Thyroid gland (tissue), 4 donors: Measurements from ENCODE around the gene WDR19. TPM values are rescaled to one million over a fixed set of nuclear protein-coding genes. Genes with fewer than 3 reads are reported as not detected.
"Not testable (repeated sequence)": the region's sequence is repeated elsewhere in the genome, so short reads cannot be mapped to it uniquely, and the experiment has no call there.

Experiments
- DNase-seq, 2 donors: peaks; one replicate each; pipeline ENCODE4 v3.0.0-alpha.2; 2019
- H3K27ac ChIP-seq, 3 donors: fragments of 200-600 bp; sonication (generic); 1 replicate in 2 of 3; 2 replicates in 1 of 3; pipeline ENCODE4 v1.5.1; 2016 to 2019; ENCODE audit warnings: mild to moderate bottlenecking in 1 of 3, moderate library complexity in 1 of 3
- H3K27me3 ChIP-seq: fragments of 200-600 bp; sonication (generic); one replicate; pipeline ENCODE4 v1.5.1; 2019
- H3K36me3 ChIP-seq, 2 donors: fragments of 200-600 bp; sonication (generic); one replicate each; pipeline ENCODE4 v1.5.1; 2016 to 2019
- H3K4me1 ChIP-seq, 2 donors: fragments of 200-600 bp; sonication (generic); one replicate each; pipeline ENCODE4 v1.5.1; 2017 to 2019
- H3K4me3 ChIP-seq, 3 donors: fragments of 200-600 bp; sonication (generic); replicated peaks in 1 of 3; 1 replicate in 2 of 3; 2 replicates in 1 of 3; pipeline ENCODE4 v1.5.1; 2016; ENCODE audit warnings: mild to moderate bottlenecking in 1 of 3
- H3K9me3 ChIP-seq: fragments of 200-600 bp; sonication (generic); one replicate; pipeline ENCODE4 v1.5.1; 2017
- CTCF ChIP-seq, 6 experiments: fragments of 200-600 bp in 3 of 6; fragments of 450-650 bp in 3 of 6; sonication (generic) in 3 of 6; IDR thresholded peaks; one replicate each; pipeline ENCODE4 v1.5.1; 2016 to 2019; ENCODE audit warnings: antibody characterized with exemption in 6 of 6, mild to moderate bottlenecking in 2 of 6, inconsistent platforms in 1 of 6, moderate library complexity in 1 of 6
- POLR2A ChIP-seq, 2 donors: fragments of 450-650 bp; IDR thresholded peaks; one replicate each; pipeline ENCODE4 v1.6.1; 2017; ENCODE audit warnings: antibody characterized with exemption in 2 of 2, mild to moderate bottlenecking in 2 of 2, moderate library complexity in 1 of 2
- WGBS, 2 donors: methylation state at CpG; one replicate each; pipeline ENCODE4 v1.1.5; 2017; 5-methylcytosine and 5-hydroxymethylcytosine counted together
- intact Hi-C: fragments of 100-400 bp; cut with DNase I; formaldehyde crosslinking; loops from one replicate; pipeline ENCODE4 v1.15.1; 2023
- total RNA-seq, 4 donors: library from RNA; depleted of rRNA; stranded (reverse); fragments of >200 nt; gene quantifications; one replicate each; pipeline ENCODE4 v1.2.3, GENCODE V29; 2016

WDR19 gene
- total RNA-seq, 4 donors from 2014 or later = 62.9 to 92.9 (median 82.0) TPM

DNA sequence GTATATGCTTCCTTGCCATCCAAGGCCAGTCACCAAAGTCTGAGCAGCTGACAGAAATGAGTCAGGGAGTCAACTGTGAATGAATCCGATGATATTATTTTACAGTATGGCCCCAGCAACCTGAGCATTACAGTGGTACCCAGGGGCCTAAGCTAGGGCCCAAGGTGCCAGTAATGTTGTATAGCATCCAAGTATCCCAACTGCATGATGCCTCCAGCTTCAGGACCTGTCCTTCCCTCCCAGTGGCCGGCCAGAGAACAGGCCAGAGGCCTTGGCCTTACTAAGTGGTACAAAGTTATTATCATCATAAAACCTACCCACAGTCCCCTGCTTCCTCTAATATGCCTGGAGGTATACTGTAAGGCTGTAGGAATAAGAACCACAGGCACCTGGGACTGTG, 103.9 kb downstream of the WDR19 start:
- H3K9me3 ChIP-seq = no peaks in the 10 kb centered on the region
- no peak for DNase-seq
- no peaks in the 10 kb centered on the region for H3K4me1 ChIP-seq
- no peak overlapping the region for H3K27ac ChIP-seq
- no peak for TF ChIP-seq CTCF (IDR thresholded peaks at IDR 0.05)
- no peak for TF ChIP-seq POLR2A (IDR thresholded peaks at IDR 0.05)
- WGBS, 2 donors = 94 to 95% methylated on average over 2 of the region's 2 CpGs
- no peaks in the 10 kb centered on the region for H3K27me3 ChIP-seq
- H3K36me3 ChIP-seq = peaks cover 37 to 47% of the 10 kb centered on the region in 2 donors
- H3K4me3 ChIP-seq = no peak overlapping the region
- intact Hi-C loops = no loop called here

- H3K4me1 ChIP-seq = no peaks in the 10 kb centered on the region
- 95 to 97% methylated on average over 4 of the region's 4 CpGs for WGBS, 2 donors
- H3K36me3 ChIP-seq = peaks cover 41 to 49% of the 10 kb centered on the region in 2 donors
- no peaks in the 10 kb centered on the region for H3K27me3 ChIP-seq
- no peak overlapping the region for H3K4me3 ChIP-seq
- TF ChIP-seq POLR2A (IDR thresholded peaks at IDR 0.05) = no peak
- no peak for TF ChIP-seq CTCF (IDR thresholded peaks at IDR 0.05)
- H3K27ac ChIP-seq = no peak overlapping the region
- DNase-seq = no peak
- intact Hi-C loops = no loop called here
- H3K9me3 ChIP-seq = no peaks in the 10 kb centered on the region
Observed at GRCh38 chr4:39287223-39287622, 104.9 kb downstream of the WDR19 start.

GRCh38 chr4:39291686-39292085, 109.4 kb downstream of the WDR19 start:
- WGBS, 2 donors = 89 to 90% methylated on average over 2 of the region's 2 CpGs
- intact Hi-C loops = no loop called here

DNA sequence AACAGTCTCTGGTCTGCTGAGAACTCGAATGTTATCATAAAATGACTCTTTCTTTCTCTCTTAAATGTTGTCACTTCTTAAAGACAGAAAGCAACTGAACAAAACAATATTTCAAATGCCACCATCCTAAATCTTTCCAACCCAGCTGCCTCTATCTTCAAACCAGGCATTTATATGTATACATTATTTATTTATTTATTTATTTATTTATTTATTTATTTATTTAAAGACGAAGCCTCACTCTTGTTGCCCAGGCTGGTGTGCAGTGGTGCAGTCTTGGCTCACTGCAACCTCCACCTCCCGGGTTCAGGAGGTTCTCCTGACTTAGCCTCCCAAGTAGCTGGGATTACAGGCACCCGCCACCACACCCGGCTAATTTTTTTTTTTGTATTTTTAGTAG, 110.1 kb downstream of the WDR19 start:
- DNase-seq, intact Hi-C loops, H3K27ac ChIP-seq, H3K9me3 ChIP-seq, H3K4me1 ChIP-seq, H3K4me3 ChIP-seq, H3K27me3 ChIP-seq: not testable (repeated sequence)
- WGBS, 2 donors = 94 to 99% methylated on average over 5 of the region's 5 CpGs
- H3K36me3 ChIP-seq = peaks cover 38 to 46% of the 10 kb centered on the region in 2 donors

More at GRCh38 chr4:39291686-39292085, 109.4 kb downstream of the WDR19 start:
- Histone ChIP-seq H3K27me3 (no peaks in the 10 kb centered on the region), H3K4me3 (no peak overlapping the region), H3K36me3 (peaks cover 43 to 47% of the 10 kb centered on the region in 2 donors), H3K27ac (no peak overlapping the region), H3K4me1 (no peaks in the 10 kb centered on the region), H3K9me3 (no peaks in the 10 kb centered on the region)
- TF ChIP-seq POLR2A (IDR thresholded peaks at IDR 0.05) (no peak), CTCF (IDR thresholded peaks at IDR 0.05) (no peak)
- no peak for DNase-seq

DNA sequence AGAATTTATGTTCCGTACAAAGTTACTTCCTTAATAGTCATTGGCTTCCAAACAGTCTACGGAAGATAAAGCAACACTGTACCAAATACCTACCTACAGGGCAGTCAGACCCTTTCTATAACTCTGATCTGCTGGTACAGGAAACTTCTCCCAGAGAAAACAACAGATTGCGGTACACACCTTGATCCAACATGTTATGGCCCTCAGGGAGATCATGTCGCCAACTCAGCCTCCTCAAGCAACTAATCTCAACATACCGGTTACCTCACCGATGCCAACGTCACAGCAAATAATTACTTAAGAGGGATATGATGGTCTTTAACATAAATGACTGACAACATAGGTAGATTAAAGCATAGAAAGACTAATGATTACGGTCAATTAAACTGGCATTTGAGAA, 113.5 kb downstream of the WDR19 start:
- TF ChIP-seq POLR2A (IDR thresholded peaks at IDR 0.05) = no peak
- no peak for TF ChIP-seq CTCF (IDR thresholded peaks at IDR 0.05)
- Histone ChIP-seq H3K36me3 (peaks cover 26 to 38% of the 10 kb centered on the region in 2 donors), H3K27me3 (no peaks in the 10 kb centered on the region), H3K4me1 (no peaks in the 10 kb centered on the region), H3K27ac (no peak overlapping the region), H3K4me3 (no peak overlapping the region), H3K9me3 (no peaks in the 10 kb centered on the region)
- 95 to 97% methylated on average over 8 of the region's 8 CpGs for WGBS, 2 donors
- DNase-seq = no peak
- intact Hi-C loops = no loop called here

DNA sequence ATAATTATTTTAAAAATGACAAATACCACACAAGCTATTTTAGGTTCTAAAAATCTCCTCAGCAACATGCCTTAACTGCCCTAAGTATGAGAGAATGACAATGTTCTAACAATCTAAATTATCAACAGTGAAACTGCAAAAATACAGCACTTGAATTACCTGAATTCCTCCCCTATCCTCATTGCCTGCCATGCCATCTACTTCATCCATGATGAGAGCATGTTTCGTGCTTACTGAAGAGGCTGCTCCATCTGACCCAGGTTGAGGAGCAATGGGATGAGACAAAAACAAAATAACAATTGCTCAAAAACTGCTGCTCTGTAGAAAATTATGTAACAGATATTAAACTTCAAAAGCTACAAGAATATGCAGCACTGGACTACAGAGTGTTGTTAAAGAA, 120.6 kb downstream of the WDR19 start:
- H3K27me3 ChIP-seq = no peaks in the 10 kb centered on the region
- WGBS, 2 donors = 85 to 88% methylated on average over 1 of the region's 1 CpG
- no peak for TF ChIP-seq CTCF (IDR thresholded peaks at IDR 0.05)
- peaks cover 23 to 26% of the 10 kb centered on the region in 2 donors for H3K36me3 ChIP-seq
- no peak for DNase-seq
- intact Hi-C loops = no loop called here
- no peaks in the 10 kb centered on the region for H3K9me3 ChIP-seq
- no peak overlapping the region for H3K4me3 ChIP-seq
- no peaks in the 10 kb centered on the region for H3K4me1 ChIP-seq
- no peak overlapping the region for H3K27ac ChIP-seq
